Glutamatergic neuron (in vitro differentiated cells): ENCODE results near the gene IQGAP3. TPM values are rescaled to one million over a fixed set of nuclear protein-coding genes. Genes with fewer than 3 reads are reported as not detected.

ENCODE experiments used
- DNase-seq: peaks from one replicate; pipeline ENCODE4 v3.0.0; 2022
- H3K27ac Mint-ChIP-seq: one replicate; pipeline ENCODE4 v1.8.0; 2020; ENCODE audit warnings: mild to moderate bottlenecking, mixed read lengths, inconsistent platforms; ENCODE audit not compliant: unreplicated experiment
- H3K27me3 Mint-ChIP-seq: one replicate; pipeline ENCODE4 v1.8.0; 2020; ENCODE audit warnings: mild to moderate bottlenecking, moderate library complexity, mixed read lengths, inconsistent platforms; ENCODE audit not compliant: unreplicated experiment
- H3K36me3 Mint-ChIP-seq: one replicate; pipeline ENCODE4 v1.8.0; 2020; ENCODE audit warnings: mild to moderate bottlenecking, mixed read lengths, inconsistent platforms; ENCODE audit not compliant: unreplicated experiment
- H3K4me1 Mint-ChIP-seq: one replicate; pipeline ENCODE4 v1.8.0; 2020; ENCODE audit warnings: mild to moderate bottlenecking, low read depth, mixed read lengths, inconsistent platforms; ENCODE audit not compliant: unreplicated experiment
- H3K4me3 Mint-ChIP-seq: one replicate; pipeline ENCODE4 v1.8.0; 2020; ENCODE audit warnings: mild to moderate bottlenecking, mixed read lengths, inconsistent platforms; ENCODE audit not compliant: unreplicated experiment
- H3K9me3 Mint-ChIP-seq: one replicate; pipeline ENCODE4 v1.8.0; 2020; ENCODE audit warnings: mild to moderate bottlenecking, moderate library complexity, mixed read lengths, inconsistent platforms; ENCODE audit not compliant: unreplicated experiment
- CTCF ChIP-seq: fragments of 200-600 bp; sonication (generic); IDR thresholded peaks from one replicate; pipeline ENCODE4 v1.5.0; 2021; ENCODE audit not compliant: partially characterized antibody, unreplicated experiment
- total RNA-seq: library from RNA; stranded (reverse); fragmentation: NEBNext Ultra II Directional; extraction: Animal tissue kit (Norgen Biotek cat#: 25700); gene quantifications from one replicate; pipeline ENCODE4 v1.2.1, GENCODE V29; 2021; ENCODE audit not compliant: unreplicated experiment

IQGAP3 gene
- total RNA-seq, 1 donor from 2014 or later, result 6.1 TPM

DNA sequence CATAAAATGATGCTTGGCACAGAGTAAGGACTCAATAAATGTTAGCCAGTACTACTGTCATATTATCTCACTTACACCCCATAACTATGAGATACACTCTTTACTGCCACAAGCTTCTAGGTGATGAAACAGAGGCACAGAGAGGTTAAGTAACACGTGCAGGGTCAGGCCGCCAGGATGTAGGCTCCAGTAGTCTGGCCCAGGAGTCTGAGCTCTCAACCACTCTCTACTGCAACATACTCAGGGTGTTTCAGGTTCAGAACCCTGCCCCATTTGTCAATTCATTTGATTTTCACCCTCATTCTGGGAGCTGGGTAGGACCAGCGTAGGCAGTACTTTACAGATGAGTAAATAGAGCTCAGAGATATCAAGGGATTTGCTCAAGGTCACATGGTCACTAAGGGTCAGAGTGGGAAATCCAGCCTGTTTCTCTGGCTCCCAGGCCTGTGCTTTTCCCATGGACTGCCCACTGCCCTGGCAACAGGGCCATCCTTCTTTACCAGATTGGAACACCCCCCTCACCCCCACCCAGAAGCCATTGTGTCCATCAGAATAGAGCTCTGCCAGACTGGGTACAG, 21.2 kb downstream of the IQGAP3 start:
- Mint-ChIP-seq H3K9me3 (peaks cover 8% of the 10 kb centered on the region), H3K36me3 (peaks cover 4% of the 10 kb centered on the region), H3K27me3 (peaks cover 6% of the 10 kb centered on the region), H3K27ac (no peak overlapping the region), H3K4me3 (no peak overlapping the region), H3K4me1 (no peaks in the 10 kb centered on the region)
- no peak for DNase-seq
- TF ChIP-seq CTCF, result no peak

DNA sequence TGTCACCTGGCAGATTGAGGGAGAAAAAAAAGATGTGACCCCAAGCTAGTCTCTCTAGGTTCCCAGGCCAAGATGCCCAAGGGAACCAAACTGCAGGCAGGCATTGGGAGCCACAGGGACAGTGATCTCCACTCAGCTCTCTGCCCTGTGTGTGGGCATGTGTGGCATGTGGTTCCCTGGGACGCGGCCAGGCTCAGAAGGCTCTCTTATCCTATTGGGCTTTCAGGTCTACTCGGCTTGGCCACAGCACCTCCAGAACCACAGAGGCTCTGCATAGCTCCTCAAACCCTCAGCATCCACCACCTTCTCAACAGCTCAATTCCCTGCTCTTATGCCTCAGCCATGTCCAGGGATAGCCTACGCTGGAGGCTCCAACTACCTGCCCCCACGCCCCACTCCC, 22.0 kb downstream of the IQGAP3 start:
- Mint-ChIP-seq H3K4me1 (no peaks in the 10 kb centered on the region), H3K4me3 (no peak overlapping the region)
- DNase-seq, result no peak

GRCh38 chr1:156549831-156550230, 22.5 kb downstream of the IQGAP3 start:
- peaks cover 8% of the 10 kb centered on the region for H3K9me3 Mint-ChIP-seq
- H3K36me3 Mint-ChIP-seq, result peaks cover 4% of the 10 kb centered on the region
- H3K27ac Mint-ChIP-seq, result no peak overlapping the region
- no peak for DNase-seq
- peaks cover 6% of the 10 kb centered on the region for H3K27me3 Mint-ChIP-seq
- TF ChIP-seq CTCF, result no peak
- no peaks in the 10 kb centered on the region for H3K4me1 Mint-ChIP-seq
- H3K4me3 Mint-ChIP-seq, result no peak overlapping the region

More for the DNA sequence above, 22.0 kb downstream of the IQGAP3 start:
- H3K27me3 Mint-ChIP-seq, result peaks cover 6% of the 10 kb centered on the region
- H3K9me3 Mint-ChIP-seq, result peaks cover 8% of the 10 kb centered on the region
- H3K36me3 Mint-ChIP-seq, result peaks cover 4% of the 10 kb centered on the region
- H3K27ac Mint-ChIP-seq, result no peak overlapping the region
- no peak for TF ChIP-seq CTCF

DNA sequence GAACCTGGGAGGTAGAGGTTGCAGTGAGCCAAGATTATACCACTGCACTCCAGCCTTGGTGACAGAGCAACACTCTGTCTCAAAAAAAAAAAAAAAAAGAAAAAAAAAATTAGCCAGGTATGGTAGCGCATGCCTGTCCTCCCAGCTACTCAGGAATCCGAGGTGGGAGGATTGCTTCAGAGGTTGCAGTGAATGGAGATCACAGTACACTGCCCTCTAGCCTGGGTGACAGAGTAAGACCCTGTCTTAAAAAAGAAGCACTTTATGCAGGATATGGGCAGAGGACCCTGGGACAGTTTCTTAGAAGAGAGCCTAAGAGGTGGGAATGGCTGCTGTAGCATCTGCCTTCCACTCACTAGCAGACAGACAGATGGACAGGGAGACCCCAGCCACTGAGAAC, 23.0 kb downstream of the IQGAP3 start:
- TF ChIP-seq CTCF, result no peak
- peaks cover 6% of the 10 kb centered on the region for H3K27me3 Mint-ChIP-seq
- H3K9me3 Mint-ChIP-seq, result peaks cover 8% of the 10 kb centered on the region
- H3K4me1 Mint-ChIP-seq, result no peaks in the 10 kb centered on the region
- peaks cover 4% of the 10 kb centered on the region for H3K36me3 Mint-ChIP-seq
- no peak for DNase-seq
- no peak overlapping the region for H3K4me3 Mint-ChIP-seq
- H3K27ac Mint-ChIP-seq, result no peak overlapping the region

DNA sequence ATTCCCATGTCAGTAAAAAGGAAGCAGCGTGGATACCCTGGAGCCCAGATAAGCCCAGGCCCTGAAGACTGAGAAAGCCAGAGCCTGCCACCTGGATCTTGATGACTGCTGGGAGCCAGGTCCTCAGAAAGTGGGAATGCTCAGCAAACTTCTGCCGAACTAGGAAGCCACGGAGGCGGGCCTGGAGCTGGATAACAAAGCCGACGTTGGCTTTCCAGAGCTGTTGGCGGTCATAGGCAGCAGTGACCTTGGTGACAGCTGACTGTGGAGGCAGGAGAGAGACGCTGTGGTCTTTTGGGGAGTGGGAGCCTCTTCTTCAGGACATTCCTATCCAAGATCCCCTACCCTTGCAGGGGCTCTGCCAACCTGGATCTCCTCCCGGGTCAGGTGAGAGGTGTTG, 24.4 kb downstream of the IQGAP3 start:
- no peak overlapping the region for H3K4me3 Mint-ChIP-seq
- TF ChIP-seq CTCF, result no peak

More for the DNA sequence above, 24.4 kb downstream of the IQGAP3 start:
- Mint-ChIP-seq H3K9me3 (peaks cover 6% of the 10 kb centered on the region), H3K4me1 (no peaks in the 10 kb centered on the region), H3K36me3 (no peaks in the 10 kb centered on the region), H3K27me3 (peaks cover 6% of the 10 kb centered on the region), H3K27ac (no peak overlapping the region)
- no peak for DNase-seq
